Measurements from ENCODE around the gene SIN3A. TPM values are rescaled to one million over a fixed set of nuclear protein-coding genes. Genes with fewer than 3 reads are reported as not detected.
A peak's percentile ranks its signal among the peaks of the same experiment; 100 is the strongest.

Gene SIN3A
- total and polyA plus RNA-seq, 2 of the 8 experiments (the other 6 are each of a cell fraction or from before 2014, with no cell fraction given): 69.5 to 109 TPM

- TF ChIP-seq CHD7 (IDR thresholded peaks at IDR 0.05; ENCODE audit: insufficient replicate concordance, low read length) (no peak), SIX5 (IDR thresholded peaks at IDR 0.05; ENCODE audit: low read depth, low read length) (peak; percentile 23; the same call in 1 of the 2 replicates), BRCA1 (IDR thresholded peaks at IDR 0.05; ENCODE audit: low read depth, low read length) (peak; percentile 36; the same call in 1 of the 2 replicates), TAF7 (optimal IDR thresholded peaks at IDR 0.05; ENCODE audit: borderline replicate concordance, low read depth, low read length) (peak; percentile 88), USF2 (IDR thresholded peaks at IDR 0.05; ENCODE audit: low read length) (no peak), SAP30 (IDR thresholded peaks at IDR 0.05; ENCODE audit: insufficient read depth, insufficient replicate concordance, low read length) (no peak), BCL11A (IDR thresholded peaks at IDR 0.05; ENCODE audit: low read depth in 2 of 2, low read length in 2 of 2) (no peak), SRF (IDR thresholded peaks at IDR 0.05; ENCODE audit: low read depth, low read length) (peak; percentile 51; the same call in 1 of the 2 replicates), TCF12 (IDR thresholded peaks at IDR 0.05; ENCODE audit: low read depth, low read length) (peak; percentile 61)
Observed at GRCh38 chr15:75367913-75368688, 83.4 kb downstream of the SIN3A start, which contains the start of gene MAN2C1 (continued).

Data from H1 (cell line).